OCI-LY3 (cell line): ENCODE results near the gene GALNTL6.

Experiments
- EZH2phosphoT487 ChIP-seq: fragments of 200-600 bp; shearing (Covaris generic); IDR thresholded peaks from 2 replicates; pipeline ENCODE4 v1.6.1; 2018; ENCODE audit warnings: antibody characterized with exemption, mixed run types, low read depth
- TF ChIP-seq, protein P1 (sequence below): fragments of 200-600, 300-600 bp; sonication (generic); IDR thresholded peaks from 2 replicates; pipeline ENCODE4 v1.5.1; 2014; ENCODE audit warnings: antibody characterized with exemption, low read length, low read depth

DNA sequence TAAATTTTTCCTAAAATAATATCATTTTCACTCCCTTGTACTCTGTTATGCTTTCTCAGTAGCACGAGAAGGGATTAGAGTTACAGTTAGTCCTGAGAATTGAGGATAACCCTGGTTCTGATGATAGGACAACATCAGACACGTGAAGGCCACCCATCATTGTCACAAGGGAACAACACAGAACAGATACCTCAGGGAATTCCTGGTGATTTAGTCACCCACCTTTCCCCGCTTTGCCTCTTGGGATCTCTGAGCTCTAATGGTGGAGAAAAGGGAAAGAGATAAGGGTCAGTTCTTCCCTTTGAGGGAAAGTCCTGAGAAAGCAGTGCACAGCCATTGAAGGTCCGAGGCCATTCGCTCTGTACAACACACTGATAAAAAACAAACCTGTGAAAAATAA, 1243.1 kb downstream of the GALNTL6 start:
- TF ChIP-seq, protein P1, sequence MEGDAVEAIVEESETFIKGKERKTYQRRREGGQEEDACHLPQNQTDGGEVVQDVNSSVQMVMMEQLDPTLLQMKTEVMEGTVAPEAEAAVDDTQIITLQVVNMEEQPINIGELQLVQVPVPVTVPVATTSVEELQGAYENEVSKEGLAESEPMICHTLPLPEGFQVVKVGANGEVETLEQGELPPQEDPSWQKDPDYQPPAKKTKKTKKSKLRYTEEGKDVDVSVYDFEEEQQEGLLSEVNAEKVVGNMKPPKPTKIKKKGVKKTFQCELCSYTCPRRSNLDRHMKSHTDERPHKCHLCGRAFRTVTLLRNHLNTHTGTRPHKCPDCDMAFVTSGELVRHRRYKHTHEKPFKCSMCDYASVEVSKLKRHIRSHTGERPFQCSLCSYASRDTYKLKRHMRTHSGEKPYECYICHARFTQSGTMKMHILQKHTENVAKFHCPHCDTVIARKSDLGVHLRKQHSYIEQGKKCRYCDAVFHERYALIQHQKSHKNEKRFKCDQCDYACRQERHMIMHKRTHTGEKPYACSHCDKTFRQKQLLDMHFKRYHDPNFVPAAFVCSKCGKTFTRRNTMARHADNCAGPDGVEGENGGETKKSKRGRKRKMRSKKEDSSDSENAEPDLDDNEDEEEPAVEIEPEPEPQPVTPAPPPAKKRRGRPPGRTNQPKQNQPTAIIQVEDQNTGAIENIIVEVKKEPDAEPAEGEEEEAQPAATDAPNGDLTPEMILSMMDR: no peak
- TF ChIP-seq EZH2phosphoT487: no peak
